ENCODE measurements around the gene DDHD1.
"Not testable (repeated sequence)": the region's sequence is repeated elsewhere in the genome, so short reads cannot be mapped to it uniquely, and the experiment has no call there.

Gene DDHD1

DNA sequence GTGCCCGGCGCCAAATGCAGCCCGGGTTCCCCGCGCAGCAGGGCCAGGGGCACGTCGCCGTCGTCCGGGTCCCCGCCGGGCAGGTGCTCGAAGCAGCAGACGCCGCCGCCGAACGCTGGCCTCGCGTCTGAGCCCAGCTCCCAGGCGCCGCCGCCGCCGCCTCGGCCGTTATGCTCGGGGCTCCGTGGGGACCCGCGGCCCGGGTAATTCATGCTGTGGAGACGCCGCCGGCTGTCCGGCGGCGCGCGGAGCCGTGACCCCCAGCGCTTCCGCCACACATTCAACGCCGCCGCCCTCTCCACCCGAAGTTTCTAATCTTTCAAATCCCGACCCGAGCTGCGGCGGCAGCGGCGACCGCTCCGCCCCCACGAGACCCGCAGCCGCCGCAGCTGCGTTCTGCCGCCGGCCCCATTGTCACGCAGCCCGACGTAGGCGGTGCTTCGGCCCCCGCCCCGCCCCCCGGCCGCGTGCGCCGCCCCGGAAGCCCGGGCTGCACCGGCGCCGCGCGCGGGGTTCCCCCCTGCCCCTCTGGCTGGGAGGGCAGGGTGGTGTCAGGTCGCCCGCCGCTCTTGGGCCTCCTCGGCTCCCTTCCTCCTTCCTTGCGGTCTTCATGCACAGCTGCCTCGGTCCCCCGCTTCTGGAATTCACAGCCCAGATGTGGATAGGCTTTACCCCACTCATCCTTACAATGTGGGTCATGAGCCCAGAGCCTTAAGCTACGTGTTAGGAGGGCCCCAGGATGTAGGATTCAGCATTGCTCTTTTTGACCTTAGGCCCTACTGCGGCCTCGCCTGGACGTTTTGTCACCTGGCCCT lies at the start of gene DDHD1:
Gene DDHD1, minus strand, starts transcription at position 437 of the 815 bp plus-strand sequence. Its CDS starts 225 bp downstream, at position 212.
- peak; percentile 79 for DNase-seq

DNA sequence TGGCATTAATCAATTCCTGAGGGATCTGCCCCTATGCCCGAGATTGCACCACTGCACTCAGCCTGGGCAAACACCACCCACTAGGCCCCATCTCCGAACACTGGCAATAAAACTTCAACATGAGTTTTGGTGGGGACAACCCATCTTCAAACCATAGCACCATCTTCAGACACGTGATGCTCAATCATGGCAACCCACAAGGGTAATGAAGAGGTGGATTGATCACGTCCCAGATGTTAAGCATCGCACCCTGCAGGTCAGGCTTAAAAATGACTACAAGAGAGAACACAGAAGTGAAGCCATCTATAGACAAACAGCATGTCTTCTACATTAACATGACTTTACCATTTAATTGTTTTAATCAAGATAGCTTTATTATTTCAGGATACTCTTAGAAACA lies 42.8 kb upstream of the DDHD1 start:
- no peak for DNase-seq

DNA sequence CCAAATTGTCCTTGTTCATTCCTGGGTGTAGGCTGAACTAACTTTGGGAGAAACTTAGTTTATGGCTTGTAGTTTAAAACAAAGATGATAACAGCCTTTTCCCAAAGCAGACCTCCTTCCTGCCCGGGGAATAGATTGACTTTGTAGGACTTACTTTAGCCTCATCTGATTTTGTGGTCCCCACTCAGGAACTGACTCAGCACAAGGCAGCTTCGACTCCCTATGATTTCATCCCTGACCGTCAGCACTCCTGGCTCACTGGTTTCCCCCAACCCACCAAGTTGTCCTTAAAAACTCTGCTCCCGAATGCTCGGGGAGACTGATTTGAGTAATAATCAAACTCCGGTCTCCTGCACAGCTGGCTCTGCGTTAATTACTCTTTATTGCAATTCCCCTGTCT lies 40.1 kb upstream of the DDHD1 start:
- DNase-seq: no peak

DNA sequence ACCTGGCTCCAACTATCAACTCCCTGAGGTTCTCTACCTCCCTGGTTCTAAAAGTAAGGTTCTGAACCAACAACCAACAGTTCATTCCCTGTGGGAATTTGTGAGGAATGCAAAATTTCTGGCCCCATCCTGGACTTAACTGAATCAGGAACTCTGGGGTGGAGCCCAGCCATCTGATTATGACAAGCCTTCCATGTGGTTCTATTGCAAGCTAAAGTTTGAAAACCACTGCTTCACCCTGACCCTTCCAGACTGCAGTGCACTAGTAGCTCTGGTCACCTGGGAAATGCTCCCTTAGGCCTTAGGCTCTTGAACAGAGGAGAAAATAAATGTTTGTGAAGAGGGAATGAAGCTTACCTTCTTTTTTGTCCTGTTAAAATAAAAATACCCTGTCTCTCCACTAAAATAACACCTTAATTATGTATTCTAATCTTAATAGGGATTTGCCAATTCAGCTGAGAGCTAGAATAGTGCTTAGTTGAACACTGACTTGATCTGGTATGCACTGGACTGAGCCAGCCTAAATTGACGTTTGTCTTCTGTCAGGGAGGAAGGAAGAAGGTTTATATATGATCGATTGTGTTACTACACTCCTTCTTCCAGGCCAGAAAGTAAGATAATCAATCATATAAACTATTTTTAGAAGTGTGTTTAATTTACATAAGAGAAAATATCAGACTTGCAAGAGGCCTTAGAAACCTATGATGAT lies 39.1 kb upstream of the DDHD1 start:
- DNase-seq: no peak

DNA sequence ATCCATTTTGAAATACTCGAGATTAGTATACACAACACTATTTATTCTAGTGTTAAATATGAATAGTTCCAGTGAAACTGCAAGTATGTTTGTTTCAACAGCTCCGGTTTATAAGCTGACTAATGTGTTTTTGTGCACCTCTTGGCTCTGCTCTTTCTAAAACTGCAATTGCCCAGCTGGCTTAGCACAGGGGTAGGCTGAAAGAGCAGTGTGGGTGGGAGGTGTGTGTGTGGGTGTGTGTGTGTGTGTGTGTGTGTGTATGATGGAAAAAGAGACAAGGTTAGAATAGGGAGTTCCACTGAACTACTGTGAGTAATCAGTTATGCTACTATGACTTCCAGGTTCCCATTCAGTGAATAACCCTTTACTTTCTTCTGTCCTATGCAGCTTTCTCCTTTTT lies 37.8 kb upstream of the DDHD1 start:
- no peak for DNase-seq

DNA sequence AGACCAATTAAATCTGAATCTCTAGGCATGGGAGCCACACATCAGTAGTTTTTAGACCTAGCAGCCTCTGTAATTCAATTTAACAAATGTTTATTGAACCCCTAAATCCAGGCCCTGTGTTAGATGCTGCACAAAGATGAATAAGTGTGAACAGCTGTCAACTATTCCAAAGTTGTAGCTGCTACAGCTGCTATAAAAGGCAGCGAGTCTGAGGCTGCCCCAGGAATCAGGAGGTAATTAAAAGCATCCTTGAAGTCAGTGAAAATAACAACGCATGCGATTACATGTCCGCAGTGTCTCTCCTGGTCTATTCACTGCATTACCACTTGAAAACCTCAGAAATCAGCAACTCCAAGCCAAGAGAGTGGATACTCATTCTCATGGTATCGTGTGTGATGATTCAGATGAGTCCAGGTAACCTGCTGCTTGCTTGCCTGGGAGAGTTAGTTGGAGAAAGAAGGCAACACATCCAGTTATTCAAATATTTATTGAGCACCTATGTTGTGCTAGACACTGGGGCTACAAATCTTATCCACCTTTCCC lies 34.9 kb upstream of the DDHD1 start:
- DNase-seq: no peak

DNA sequence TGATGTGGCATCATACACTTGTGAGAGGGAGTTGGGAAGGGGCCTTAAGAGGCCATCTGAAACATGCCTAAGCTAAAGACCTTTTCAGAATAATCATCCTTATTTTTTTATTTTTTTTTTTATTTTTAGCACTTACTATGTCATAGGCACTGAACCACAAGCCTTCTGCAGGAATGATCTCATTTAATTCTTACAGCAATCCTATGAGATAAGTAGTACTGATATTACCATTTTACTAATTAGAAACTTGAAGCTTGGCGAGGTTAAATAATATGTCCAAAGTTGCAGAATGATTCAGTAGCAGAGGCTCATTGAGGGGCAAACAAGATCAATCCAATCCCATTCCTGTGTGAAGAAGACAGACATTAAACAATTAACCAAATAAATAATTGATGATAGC lies 33.4 kb upstream of the DDHD1 start:
- DNase-seq: no peak

DNA sequence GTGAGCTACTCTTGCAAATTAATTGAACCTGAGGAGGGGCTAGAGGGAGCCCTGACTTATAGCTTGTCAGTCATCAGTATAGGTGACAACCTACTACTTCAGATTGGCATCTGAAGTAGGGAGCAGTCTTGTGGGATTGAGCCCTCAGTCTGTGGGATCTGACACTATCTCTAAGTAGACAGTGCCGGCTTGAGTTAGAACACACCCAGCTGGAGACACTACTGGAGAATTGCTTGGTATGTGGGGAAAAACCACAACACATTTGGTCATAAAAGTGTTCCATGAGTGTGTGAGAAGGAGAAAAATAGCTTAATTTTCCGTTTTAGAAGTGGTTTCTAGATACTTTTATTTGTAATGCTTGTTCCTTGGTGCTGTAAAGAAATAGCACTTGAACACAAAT lies 30.5 kb upstream of the DDHD1 start:
- DNase-seq: no peak

DNA sequence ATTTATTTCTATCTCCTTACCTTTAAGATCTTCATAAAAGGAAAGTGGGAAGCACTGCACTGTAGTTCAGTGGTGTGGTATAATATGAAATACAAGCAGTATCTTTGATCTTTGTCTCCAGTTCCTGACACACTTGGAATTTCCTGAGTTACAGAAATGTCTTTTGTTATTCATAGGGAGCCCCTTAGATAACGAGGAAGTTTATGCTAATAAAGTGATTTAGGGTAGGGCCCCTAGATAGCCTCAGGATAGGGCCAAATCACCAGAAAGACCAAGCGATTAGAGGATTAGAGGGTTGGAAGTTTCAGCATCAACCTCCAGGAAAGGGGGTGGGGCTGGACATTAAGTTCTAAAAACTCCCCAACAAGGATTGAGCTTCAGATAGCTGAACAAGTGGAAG lies 29.9 kb upstream of the DDHD1 start:
- DNase-seq: no peak

DNA sequence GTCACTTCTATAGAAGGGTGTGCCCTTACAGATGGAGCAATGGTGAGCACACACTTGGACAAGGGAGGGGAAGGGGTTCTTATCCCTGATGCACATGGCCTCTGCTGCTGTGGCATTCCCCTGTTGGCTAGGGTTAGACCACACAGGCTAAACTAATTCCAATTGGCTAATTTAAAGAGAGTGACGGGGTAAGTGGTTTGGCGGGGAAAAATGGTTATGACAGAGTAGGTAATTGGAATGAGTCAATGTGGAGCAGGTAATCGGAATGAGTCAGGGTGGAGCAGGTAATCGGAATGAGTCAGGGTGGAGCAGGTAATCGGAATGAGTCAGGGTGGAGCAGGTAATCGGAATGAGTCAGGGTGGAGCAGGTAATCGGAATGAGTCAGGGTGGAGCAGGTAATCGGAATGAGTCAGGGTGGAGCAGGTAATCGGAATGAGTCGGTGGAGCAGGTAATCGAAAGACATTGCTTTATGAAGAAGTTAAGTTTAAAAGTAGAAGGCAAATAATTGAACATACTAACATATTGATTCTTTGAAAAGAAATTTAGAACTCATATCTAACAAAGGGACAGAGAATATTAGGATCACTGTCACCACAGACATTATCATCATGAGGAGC lies 28.4 kb upstream of the DDHD1 start:
- DNase-seq: not testable (repeated sequence)

DNA sequence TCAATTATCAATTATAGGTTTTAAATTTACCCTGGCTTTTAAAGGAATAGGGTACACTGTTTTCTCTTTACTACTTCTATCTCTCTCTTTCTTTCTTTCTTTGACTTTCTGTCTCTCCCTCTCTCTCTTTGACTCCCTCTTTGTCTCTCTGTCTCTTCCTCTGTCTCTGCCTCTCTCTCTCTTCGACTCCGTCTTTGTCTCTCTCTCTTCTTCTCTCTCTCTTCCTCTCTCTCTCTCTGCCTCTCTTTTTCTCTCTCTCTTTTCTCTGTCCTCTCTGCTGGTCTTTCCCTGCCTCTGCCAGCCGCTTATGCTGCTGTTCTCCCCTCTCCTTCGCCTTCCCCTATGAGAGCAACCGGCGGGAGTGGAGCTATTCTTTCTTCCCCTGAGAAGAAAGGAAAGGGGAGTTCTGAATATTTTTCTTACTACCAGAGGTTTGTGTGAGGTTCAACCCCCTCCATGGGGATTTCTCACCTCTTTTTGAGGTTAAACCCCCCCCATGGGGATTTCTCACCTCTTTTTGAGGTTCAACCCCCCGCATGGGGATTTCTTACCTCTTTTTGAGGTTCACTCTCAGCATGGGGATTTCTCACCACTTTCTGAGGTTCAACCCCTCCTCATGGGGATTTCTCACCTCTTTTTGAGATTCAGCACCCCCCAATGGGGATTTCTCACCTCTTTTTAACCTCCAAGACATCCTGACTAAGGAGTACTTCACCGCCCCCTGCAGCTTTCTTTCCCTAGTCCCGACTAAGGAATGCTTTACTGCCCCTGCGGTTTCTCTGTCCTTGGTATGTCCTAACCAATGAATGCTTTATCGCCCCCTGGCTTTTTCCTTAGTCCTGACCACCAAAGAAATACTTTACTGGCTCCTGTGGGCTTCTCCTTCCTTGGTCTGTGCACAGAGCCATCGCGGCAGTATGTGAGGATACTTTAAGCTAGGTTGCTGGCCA lies 27.4 kb upstream of the DDHD1 start:
- DNase-seq: no peak

DNA sequence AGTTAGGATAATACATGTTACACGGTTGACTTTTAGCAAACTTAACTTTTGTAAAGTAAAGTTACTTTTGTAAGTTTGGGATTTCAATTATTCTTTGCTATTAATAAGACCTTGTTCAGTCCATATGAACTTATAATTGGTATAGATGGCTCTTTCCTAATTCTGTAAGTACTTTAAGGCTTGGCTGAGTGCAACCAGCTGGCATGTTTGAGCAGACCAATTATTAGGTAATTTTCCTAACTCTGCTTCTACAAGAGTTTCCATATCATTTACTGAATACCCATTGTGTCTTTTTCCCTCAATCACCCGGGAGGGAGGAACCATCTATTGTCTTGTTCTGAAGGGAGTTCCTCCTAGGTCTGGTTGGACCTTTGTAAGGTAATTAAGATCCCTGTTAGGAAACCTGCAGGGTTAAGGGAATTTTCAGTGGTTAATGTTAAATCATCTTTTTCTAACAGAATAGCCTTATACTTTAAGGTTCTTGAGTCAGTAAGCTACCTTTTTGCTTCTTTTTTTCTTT lies 26.4 kb upstream of the DDHD1 start:
- not testable (repeated sequence) for DNase-seq

DNA sequence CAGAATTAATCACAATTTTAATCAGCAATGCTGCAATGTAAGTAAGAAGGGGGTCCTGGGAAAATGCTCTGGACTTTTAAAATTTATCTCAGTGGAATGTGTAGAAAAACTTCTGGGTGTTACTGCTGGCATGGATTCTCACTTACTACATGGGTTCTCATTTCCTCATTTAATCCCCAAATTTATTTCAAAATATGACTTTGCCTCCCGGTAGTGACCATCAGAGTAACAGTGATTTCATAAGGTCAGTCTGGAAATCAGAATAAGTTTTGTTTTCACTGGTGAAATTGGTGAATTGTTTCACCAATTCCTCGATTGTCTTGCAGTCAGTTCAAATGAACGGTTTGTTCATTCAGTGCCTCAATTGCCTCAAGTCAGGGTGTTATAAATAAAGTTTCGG lies 22.3 kb upstream of the DDHD1 start:
- no peak for DNase-seq

DNA sequence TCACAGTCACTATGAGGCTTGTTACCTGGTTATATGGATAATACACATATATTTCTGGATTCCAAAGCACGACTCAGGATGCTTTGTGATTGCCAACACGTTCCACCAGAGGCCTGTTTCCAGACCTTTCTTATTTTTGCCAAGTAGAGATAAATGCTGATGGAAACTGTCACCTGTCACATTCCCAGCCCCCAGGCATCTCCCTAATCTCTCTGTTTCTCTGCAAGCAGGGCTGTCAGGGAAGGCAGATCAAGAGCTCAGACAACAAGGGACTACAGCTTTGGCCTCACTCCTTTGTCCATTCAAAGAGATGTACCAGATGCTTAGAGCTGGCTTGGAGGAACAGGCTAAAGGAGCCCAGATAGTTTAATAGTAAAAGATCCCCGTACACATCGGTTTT lies 21.8 kb upstream of the DDHD1 start:
- no peak for DNase-seq

DNA sequence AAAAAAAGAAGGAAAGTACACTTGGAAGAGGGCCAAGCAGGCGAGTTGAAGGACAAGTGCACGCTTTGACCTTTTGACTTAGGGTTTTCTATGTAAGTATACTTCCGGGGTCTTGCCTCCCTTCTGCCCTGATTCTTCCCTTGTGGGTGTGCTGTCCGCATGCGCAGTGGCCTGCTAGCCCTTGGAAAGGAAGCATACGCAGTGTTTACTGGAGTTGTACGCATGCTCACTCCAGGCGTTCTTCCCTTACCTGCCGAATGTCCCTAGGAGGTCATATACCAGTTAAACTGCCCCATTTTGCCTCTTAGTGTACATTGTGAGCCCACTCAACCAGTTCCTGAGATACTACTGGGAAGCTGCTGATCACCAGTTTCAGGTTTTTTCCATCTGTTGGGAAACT lies 15.7 kb upstream of the DDHD1 start:
- DNase-seq: no peak

DNA sequence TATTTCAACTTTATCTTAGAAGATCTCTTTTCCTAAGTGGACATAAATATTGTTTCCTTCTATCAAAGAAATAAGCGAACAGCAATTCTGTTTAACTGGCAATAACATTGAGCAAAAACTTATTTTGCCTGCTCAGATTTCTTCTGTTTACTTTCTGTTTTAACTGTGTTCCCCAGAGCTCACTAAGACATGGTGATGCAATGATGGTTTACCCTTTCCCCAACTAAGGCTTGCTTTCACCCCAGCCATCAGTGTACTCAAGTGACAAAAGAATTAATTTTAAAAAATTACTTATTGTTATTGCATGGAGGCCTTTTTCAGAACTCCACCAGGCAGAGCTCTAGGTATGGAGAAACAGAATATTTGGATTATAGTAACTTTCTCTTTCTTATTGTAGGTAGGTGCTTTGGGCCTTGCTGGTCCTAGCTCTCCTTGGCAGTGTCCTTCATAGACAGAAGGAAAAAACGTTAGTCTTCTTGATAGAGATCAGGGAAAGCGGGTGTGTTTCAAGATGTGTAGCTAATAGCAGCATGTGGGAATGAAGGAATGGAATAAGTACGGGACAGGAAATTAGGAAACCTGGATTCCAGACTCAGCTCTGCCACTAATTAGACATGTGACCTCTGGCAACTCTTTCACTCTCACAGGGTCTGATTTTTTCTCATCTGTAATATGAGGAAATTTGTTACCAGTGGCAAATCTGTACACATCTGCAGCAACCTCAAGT lies 14.6 kb upstream of the DDHD1 start:
- DNase-seq: no peak

DNA sequence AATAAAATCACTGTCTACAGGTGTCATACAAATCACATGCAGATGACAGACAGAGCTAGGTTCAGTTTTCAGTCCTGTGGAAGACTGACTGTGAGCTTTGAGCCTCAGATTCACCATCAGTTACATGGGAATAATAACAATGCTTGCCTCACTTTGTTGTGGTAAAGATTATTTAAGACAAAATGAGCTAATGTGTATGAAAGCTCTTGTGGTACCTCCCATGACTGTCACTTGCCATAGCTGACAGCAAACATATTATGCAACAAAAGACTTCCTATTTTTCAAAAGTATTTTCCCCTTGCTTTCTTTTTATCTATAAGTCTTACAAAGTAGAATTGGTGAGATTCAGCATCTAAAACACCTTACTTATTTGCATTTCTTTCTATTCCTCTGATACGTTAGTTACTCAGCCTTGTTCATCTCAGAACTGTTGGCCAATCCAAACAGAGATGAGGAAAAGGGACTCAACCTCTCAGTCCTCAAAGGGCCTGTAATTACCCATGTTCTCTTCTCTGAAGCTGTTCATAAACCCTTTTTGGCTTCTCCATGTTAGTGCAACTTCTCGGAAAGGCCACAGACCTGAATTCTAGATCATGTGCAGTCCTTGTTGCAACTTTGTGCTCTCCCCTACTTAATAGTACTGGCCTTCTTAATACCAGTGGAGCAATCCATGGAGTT lies 8.8 kb upstream of the DDHD1 start:
- DNase-seq: no peak

DNA sequence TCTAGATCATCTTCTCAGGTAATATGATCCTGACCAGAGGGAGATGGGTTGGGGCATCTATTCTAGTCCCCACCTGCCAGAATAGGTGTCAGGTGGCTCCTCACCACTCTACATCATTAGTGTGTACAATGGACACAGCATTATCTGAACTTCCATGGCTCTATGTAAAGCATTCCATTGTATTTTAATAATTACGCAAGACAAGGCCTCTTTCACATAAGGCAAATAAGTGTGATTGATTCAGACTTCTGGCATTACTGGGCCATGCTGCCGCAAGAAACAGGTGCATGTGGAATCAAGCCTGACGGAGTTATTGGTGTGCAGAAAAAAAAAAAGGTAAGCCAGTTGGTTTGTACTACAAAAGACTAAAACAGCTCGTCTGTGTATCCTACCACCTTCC lies 3.1 kb upstream of the DDHD1 start:
- peak; percentile 17 for DNase-seq

DNA sequence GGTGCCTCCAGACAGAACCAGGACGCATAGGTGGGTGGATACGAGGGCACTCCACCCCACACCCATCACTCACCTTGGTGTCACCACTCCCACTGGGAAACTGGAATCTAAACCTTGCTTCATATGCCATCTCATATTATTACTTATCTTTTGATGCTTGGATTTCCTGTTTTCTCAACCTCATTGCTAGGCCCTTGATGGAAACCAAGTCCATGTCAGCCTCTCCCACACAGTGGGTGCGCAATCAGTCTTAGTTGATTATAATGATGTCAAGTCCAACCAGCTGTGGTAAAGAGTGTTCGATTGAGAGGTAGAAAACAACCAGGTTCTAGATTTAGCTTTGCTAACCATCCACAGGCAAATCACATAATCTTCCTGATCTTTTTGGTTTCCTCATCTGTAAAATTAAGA lies 584 bp upstream of the DDHD1 start:
- DNase-seq: no peak

DNA sequence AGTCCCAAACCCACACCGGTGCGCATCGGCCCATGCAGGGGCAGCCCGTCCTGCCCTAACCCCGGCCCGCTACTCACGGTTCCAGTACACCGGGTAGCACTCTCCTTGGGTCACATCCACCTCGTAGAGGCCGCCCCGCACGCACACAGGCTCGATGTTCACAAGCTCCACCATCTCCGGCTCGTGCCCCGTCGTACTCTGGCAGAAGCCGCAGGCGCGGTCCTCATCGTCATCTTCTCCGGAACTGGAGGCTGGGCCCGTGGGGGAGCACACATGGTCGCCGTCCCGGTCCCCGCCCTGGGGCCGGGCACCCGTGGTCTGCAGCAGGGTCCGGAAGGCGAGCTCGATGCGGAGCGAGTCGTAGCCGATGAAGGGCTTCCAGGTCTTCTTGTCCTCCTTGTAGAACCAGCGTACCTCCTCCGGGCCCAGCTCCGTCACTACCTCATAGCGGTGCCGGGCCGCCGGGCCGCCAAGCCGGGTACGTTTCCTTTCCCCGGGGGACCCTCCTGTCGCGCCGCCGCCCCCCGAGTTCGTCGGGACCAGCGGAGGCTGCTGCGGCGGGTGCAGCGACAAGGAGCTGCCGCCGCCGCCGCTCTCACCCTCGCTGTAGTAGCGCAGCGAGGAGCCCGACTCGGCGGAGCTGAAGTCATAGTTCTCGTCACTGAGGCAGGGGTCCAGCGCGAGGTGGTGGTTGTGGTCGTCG lies 788 bp downstream of the DDHD1 start:
- no peak for DNase-seq
